ENCODE data around the gene C15orf39.

Gene C15orf39

GRCh38 chr15:75193976-75194375, 7.7 kb upstream of the C15orf39 start:
- DNase-seq (ENCODE audit: low spot score) = no peak
- no peak for TF ChIP-seq CTCF (IDR thresholded peaks at IDR 0.05; ENCODE audit: extremely low read depth, missing control alignments)

DNA sequence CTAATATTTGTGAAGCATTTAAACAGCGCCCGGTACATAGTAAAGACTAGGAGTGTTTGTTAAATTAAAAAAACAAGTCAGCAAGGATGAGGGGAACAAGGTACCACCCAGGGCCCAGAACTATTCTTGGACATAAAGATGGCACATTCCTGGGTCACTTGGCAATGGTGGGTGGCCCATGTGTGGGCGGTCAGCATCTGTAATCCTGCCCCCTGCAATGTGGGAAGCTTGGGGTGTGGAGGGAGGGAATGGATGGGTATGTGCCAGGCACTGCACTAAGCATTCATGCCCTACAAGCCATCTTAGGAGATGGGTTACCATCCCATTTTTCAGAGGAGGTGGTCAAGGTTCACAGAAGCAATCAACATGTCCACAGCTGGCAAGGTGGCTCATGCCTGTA, 7.3 kb upstream of the C15orf39 start:
- DNase-seq (ENCODE audit: low spot score) = no peak
- TF ChIP-seq CTCF (IDR thresholded peaks at IDR 0.05; ENCODE audit: extremely low read depth, missing control alignments) = no peak

DNA sequence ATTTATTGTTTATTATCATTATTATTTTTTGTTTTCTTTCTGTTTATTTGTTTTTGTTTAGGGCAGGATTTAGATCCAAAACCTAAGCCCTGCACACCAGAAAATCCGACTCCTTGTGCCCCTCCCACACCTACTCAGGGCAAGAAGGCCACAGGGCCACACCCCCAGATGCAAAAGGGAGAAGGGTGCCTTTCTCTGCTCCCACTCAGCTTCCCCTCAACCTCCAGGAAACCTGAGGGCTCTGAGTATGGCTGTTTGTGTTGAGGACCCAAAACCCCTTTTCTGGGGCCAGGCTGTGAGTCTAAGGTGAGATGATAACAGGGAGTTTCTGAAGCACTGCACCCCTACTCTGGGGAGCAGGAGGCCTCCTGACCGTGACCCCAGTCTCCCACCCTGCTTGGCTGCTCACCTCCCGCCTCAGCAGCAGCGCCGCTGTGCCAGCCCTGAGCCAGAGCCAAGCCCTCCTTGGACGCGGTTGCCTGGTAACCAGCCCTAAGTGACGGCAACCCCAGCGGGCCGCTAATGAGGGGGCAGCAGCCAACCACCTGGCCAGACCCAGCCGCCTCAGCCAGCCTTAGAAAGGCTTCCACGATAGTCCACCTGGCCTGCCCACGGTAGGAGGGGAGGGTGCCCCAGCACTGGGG, 6.4 kb upstream of the C15orf39 start:
- no peak for TF ChIP-seq CTCF (IDR thresholded peaks at IDR 0.05; ENCODE audit: extremely low read depth, missing control alignments)
- DNase-seq (ENCODE audit: low spot score) = no peak

GRCh38 chr15:75195766-75196241, 5.9 kb upstream of the C15orf39 start:
- DNase-seq (ENCODE audit: low spot score) = no peak
- TF ChIP-seq CTCF (IDR thresholded peaks at IDR 0.05; ENCODE audit: extremely low read depth, missing control alignments) = no peak

- no peak for TF ChIP-seq CTCF (IDR thresholded peaks at IDR 0.05; ENCODE audit: extremely low read depth, missing control alignments)
- no peak for DNase-seq (ENCODE audit: low spot score)
Observed at GRCh38 chr15:75197062-75197630, 4.5 kb upstream of the C15orf39 start.

GRCh38 chr15:75198560-75199356, 2.9 kb upstream of the C15orf39 start:
- DNase-seq (ENCODE audit: low spot score) = peak; percentile 76
- TF ChIP-seq CTCF (IDR thresholded peaks at IDR 0.05; ENCODE audit: extremely low read depth, missing control alignments) = no peak

GRCh38 chr15:75199357-75199940, 2.2 kb upstream of the C15orf39 start:
- no peak for DNase-seq (ENCODE audit: low spot score)
- no peak for TF ChIP-seq CTCF (IDR thresholded peaks at IDR 0.05; ENCODE audit: extremely low read depth, missing control alignments)

Measured in GM20000 (cell line).